Esophagus muscularis mucosa (tissue), 4 donors: ENCODE results near the gene STARD5. TPM values are rescaled to one million over a fixed set of nuclear protein-coding genes. Genes with fewer than 3 reads are reported as not detected.

Experiments used
- DNase-seq: peaks from one replicate; pipeline ENCODE4 v3.0.0-alpha.2; 2017; ENCODE audit errors: extremely low spot score
- H3K27ac ChIP-seq, 4 donors: fragments of 200-600 bp; sonication (generic); replicated peaks in 1 of 4; 1 replicate in 3 of 4; 2 replicates in 1 of 4; pipeline ENCODE4 v1.5.1; 2016 to 2019; ENCODE audit warnings: mild to moderate bottlenecking in 1 of 4
- H3K27me3 ChIP-seq, 4 donors: fragments of 200-600 bp; sonication (generic); one replicate each; pipeline versions ENCODE4 v1.5.1 to v1.6.0; 2016 to 2019
- H3K36me3 ChIP-seq, 4 donors: fragments of 200-600 bp; sonication (generic); one replicate each; pipeline ENCODE4 v1.5.1; 2016 to 2019
- H3K4me1 ChIP-seq, 4 donors: fragments of 200-600 bp; sonication (generic); one replicate each; pipeline ENCODE4 v1.5.1; 2016 to 2019
- H3K4me3 ChIP-seq, 4 donors: fragments of 200-600 bp; sonication (generic); 1 replicate in 2 of 4; 2 replicates in 2 of 4; pipeline ENCODE4 v1.5.1; 2016 to 2019; ENCODE audit warnings: mild to moderate bottlenecking in 4 of 4, moderate library complexity in 1 of 4
- H3K9me3 ChIP-seq, 4 donors: fragments of 200-600 bp; sonication (generic); 1 replicate in 3 of 4; 2 replicates in 1 of 4; pipeline ENCODE4 v1.5.1; 2016 to 2019
- EP300 ChIP-seq: sonication (generic); formaldehyde crosslinking; IDR thresholded peaks from one replicate; pipeline ENCODE4 v1.6.1; 2017; ENCODE audit warnings: antibody characterized with exemption
- POLR2A ChIP-seq: fragments of 450-650 bp; IDR thresholded peaks from one replicate; pipeline ENCODE4 v1.6.1; 2017; ENCODE audit warnings: antibody characterized with exemption, moderate library complexity, mild to moderate bottlenecking, low read depth
- POLR2AphosphoS5 ChIP-seq, 2 donors: sonication (generic); formaldehyde crosslinking; IDR thresholded peaks; one replicate each; pipeline ENCODE4 v1.6.1; 2017; ENCODE audit warnings: antibody characterized with exemption in 2 of 2
- WGBS: methylation state at CpG from one replicate; pipeline ENCODE4 v1.1.5; 2018; 5-methylcytosine and 5-hydroxymethylcytosine counted together
- intact Hi-C: fragments of 100-400 bp; cut with DNase I; formaldehyde crosslinking; loops from one replicate; pipeline ENCODE4 v1.15.1; 2023
- total RNA-seq, 4 donors: library from RNA; depleted of rRNA; stranded (reverse); fragments of >200 nt; gene quantifications; one replicate each; pipeline versions ENCODE4 v1.1.0 to v1.2.1, GENCODE V29; 2016
- TF ChIP-seq, protein P1 (sequence below), 3 experiments: fragments of 200-600 bp in 2 of 3; fragments of 450-650 bp in 1 of 3; sonication (generic) in 2 of 3; IDR thresholded peaks; one replicate each; pipeline ENCODE4 v1.5.1; 2017 to 2019; ENCODE audit warnings: antibody characterized with exemption in 3 of 3, mild to moderate bottlenecking in 2 of 3, moderate library complexity in 1 of 3

Gene STARD5
- total RNA-seq, 4 donors from 2014 or later: 2.7 to 3.7 (median 3.0) TPM

GRCh38 chr15:81315452-81316175, 8.3 kb downstream of the STARD5 start:
- intact Hi-C loops: no loop called here
- no peak for DNase-seq
- Histone ChIP-seq H3K36me3 (peaks cover 9 to 60% (median 42%) of the 10 kb centered on the region in 4 donors), H3K9me3 (no peaks in the 10 kb centered on the region), H3K4me1 (peaks cover 5 to 26% (median 22%) of the 10 kb centered on the region in 4 donors), H3K4me3 (no peak overlapping the region), H3K27me3 (no peaks in the 10 kb centered on the region), H3K27ac (no peak overlapping the region)
- WGBS: 91% methylated on average over 14 of the region's 14 CpGs
- no peak for TF ChIP-seq POLR2A
- TF ChIP-seq EP300: no peak
- TF ChIP-seq, protein P1, sequence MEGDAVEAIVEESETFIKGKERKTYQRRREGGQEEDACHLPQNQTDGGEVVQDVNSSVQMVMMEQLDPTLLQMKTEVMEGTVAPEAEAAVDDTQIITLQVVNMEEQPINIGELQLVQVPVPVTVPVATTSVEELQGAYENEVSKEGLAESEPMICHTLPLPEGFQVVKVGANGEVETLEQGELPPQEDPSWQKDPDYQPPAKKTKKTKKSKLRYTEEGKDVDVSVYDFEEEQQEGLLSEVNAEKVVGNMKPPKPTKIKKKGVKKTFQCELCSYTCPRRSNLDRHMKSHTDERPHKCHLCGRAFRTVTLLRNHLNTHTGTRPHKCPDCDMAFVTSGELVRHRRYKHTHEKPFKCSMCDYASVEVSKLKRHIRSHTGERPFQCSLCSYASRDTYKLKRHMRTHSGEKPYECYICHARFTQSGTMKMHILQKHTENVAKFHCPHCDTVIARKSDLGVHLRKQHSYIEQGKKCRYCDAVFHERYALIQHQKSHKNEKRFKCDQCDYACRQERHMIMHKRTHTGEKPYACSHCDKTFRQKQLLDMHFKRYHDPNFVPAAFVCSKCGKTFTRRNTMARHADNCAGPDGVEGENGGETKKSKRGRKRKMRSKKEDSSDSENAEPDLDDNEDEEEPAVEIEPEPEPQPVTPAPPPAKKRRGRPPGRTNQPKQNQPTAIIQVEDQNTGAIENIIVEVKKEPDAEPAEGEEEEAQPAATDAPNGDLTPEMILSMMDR (IDR thresholded peaks at IDR 0.05): no peak
- no peak for TF ChIP-seq POLR2AphosphoS5 (IDR thresholded peaks at IDR 0.05)

DNA sequence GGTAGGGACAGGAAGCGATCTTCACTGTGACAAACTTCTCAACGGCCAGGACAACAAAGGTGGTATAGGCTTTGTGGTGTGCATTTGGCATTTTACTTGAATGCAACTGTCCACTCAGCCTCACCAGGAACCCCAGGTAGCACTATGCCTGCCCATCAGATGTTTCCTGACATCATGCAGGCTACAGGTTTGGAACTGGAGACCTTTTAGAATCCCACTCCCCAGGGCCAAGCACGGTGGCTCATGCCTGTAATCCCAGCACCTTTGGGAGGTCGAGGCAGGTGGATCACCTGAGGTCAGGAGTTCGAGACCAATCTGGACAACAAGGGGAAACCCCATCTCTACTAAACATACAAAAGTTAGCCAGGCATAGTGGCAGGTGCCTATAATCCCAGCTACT, 9.6 kb downstream of the STARD5 start:
- H3K27me3 ChIP-seq: no peaks in the 10 kb centered on the region
- no peaks in the 10 kb centered on the region for H3K9me3 ChIP-seq
- no peak for DNase-seq
- intact Hi-C loops: no loop called here
- no peak overlapping the region for H3K27ac ChIP-seq
- no peak overlapping the region for H3K4me3 ChIP-seq
- TF ChIP-seq POLR2A: no peak
- no peak for TF ChIP-seq EP300
- no peak for TF ChIP-seq POLR2AphosphoS5 (IDR thresholded peaks at IDR 0.05)
- TF ChIP-seq, protein P1 (IDR thresholded peaks at IDR 0.05): no peak
- peaks cover 5 to 26% (median 22%) of the 10 kb centered on the region in 4 donors for H3K4me1 ChIP-seq
- peaks cover 9 to 54% (median 39%) of the 10 kb centered on the region in 4 donors for H3K36me3 ChIP-seq
- WGBS: 88% methylated on average over 5 of the region's 5 CpGs

- 92% methylated on average over 5 of the region's 5 CpGs for WGBS
- no peak overlapping the region for H3K4me3 ChIP-seq
- no peaks in the 10 kb centered on the region for H3K9me3 ChIP-seq
- H3K4me1 ChIP-seq: peaks cover 5 to 26% (median 22%) of the 10 kb centered on the region in 4 donors
- intact Hi-C loops: no loop called here
- no peak for TF ChIP-seq POLR2A
- no peak for TF ChIP-seq EP300
- no peak for TF ChIP-seq POLR2AphosphoS5 (IDR thresholded peaks at IDR 0.05)
- TF ChIP-seq, protein P1 (IDR thresholded peaks at IDR 0.05): no peak
- H3K27me3 ChIP-seq: no peaks in the 10 kb centered on the region
- H3K36me3 ChIP-seq: peaks cover 9 to 54% (median 39%) of the 10 kb centered on the region in 4 donors
- H3K27ac ChIP-seq: peak overlapping the region; percentile 60 to 74 (median 66)
- DNase-seq: no peak
These were observed 10.3 kb downstream of the STARD5 start for GRCh38 chr15:81313686-81314085.

DNA sequence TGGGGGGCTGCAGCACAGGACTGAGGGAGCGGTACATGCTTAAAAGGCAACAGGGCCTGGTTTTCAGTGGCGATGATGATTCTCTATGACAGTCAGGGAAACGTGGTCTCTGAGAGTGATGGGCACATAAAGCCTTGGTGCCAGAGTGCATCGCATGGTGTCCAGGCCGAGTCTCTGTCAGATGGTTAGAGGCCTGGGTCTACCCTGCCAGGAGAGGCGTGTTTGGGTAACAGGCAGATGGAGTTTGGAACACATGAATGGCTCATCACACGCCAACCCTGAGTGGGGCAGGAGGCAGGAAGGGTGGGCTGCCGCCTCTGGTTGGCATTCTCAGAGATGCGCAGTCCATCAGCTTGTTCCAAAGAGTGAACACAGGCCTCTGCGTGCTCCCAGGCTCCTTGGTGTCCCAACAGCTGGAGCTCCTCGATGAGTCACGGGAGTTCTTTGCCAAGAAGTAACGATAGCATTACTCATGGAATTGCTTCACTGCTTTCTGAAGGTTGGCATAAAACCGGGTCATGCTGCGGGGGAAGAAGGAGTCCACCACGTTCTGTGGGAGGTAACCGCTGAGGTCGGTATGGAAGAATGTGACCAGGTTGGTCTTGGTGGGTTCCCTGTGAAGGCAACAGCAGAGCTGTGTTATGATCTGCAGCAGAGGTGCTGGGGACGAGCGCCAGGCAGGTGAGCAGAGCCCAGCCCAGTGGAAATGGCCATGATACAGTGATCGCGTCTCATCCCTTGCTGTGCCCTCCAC, 11.0 kb downstream of the STARD5 start:
- Histone ChIP-seq H3K27ac (peak overlapping the region; percentile 60 to 74 (median 66)), H3K36me3 (peaks cover 4 to 54% (median 40%) of the 10 kb centered on the region in 4 donors), H3K4me3 (no peak overlapping the region), H3K9me3 (no peaks in the 10 kb centered on the region), H3K4me1 (peaks cover 5 to 26% (median 22%) of the 10 kb centered on the region in 4 donors), H3K27me3 (no peaks in the 10 kb centered on the region)
- TF ChIP-seq POLR2A (no peak), POLR2AphosphoS5 (IDR thresholded peaks at IDR 0.05) (peak; percentile 79 to 85), EP300 (no peak)
- DNase-seq: peak; percentile 93
- 61% methylated on average over 12 of the region's 22 CpGs for WGBS
- intact Hi-C loops: no loop called here

GRCh38 chr15:81311752-81312464, 12.0 kb downstream of the STARD5 start:
- peaks cover 0 to 55% (median 39%) of the 10 kb centered on the region in 4 donors for H3K36me3 ChIP-seq
- no peak for DNase-seq
- WGBS: 68% methylated on average over 10 of the region's 10 CpGs

More at GRCh38 chr15:81311752-81312464, 12.0 kb downstream of the STARD5 start:
- H3K9me3 ChIP-seq: no peaks in the 10 kb centered on the region
- intact Hi-C loops: no loop called here
- H3K27ac ChIP-seq: peak overlapping the region; percentile 60 to 74 (median 66)
- no peak overlapping the region for H3K4me3 ChIP-seq
- TF ChIP-seq POLR2A (no peak), EP300 (no peak), POLR2AphosphoS5 (IDR thresholded peaks at IDR 0.05) (no peak)
- TF ChIP-seq, protein P1 (IDR thresholded peaks at IDR 0.05): no peak
- H3K27me3 ChIP-seq: no peaks in the 10 kb centered on the region
- H3K4me1 ChIP-seq: peaks cover 5 to 26% (median 22%) of the 10 kb centered on the region in 4 donors
